ENCODE results near the gene HSPB1.

The HSPB1 gene

DNA sequence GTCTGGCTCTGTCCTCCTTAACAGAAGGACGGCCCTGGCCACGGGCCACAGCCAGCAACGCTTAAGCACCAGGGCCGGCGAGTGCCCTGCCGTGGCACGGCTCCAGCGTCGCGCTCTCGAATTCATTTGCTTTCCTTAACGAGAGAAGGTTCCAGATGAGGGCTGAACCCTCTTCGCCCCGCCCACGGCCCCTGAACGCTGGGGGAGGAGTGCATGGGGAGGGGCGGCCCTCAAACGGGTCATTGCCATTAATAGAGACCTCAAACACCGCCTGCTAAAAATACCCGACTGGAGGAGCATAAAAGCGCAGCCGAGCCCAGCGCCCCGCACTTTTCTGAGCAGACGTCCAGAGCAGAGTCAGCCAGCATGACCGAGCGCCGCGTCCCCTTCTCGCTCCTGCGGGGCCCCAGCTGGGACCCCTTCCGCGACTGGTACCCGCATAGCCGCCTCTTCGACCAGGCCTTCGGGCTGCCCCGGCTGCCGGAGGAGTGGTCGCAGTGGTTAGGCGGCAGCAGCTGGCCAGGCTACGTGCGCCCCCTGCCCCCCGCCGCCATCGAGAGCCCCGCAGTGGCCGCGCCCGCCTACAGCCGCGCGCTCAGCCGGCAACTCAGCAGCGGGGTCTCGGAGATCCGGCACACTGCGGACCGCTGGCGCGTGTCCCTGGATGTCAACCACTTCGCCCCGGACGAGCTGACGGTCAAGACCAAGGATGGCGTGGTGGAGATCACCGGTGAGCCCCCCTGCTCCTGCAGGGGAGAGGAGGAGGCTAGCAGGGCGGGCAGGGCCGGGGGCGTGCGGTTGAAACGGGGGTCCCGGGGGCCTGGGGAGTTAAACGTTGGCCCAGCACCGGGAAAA lies at the start of gene HSPB1:
Gene HSPB1 (plus strand): TSS at position 327 of the 855 bp plus-strand sequence. CDS start 40 bp downstream, at position 367.
- Histone ChIP-seq H3K36me3 (ENCODE audit: insufficient read depth, low read length) (no peaks in the 10 kb centered on the region), H3K4me2 (ENCODE audit: insufficient read depth, low read length) (peak within 1 kb of the TSS; percentile 83), H3K9ac (ENCODE audit: low read depth, low read length) (peak within 1 kb of the TSS; percentile 67), H3K4me3 (ENCODE audit: low read depth in 1 of 2, low read length in 2 of 2) (peak within 1 kb of the TSS; percentile 20 to 64; a peak in 3 of 4 replicates), H3K27me3 (ENCODE audit: insufficient read depth, low read length, poor library complexity) (peaks cover 17% of the 10 kb centered on the region), H4K20me1 (ENCODE audit: insufficient read depth, low read length) (no peaks in the 10 kb centered on the region), H3K4me1 (ENCODE audit: insufficient read depth, low read length) (peaks cover 29% of the 10 kb centered on the region), H2AFZ (ENCODE audit: low read depth, low read length) (peak within 1 kb of the TSS; percentile 87), H3K9me3 (ENCODE audit: insufficient read depth, low read length, severe bottlenecking) (no peaks in the 10 kb centered on the region), H3K27ac (ENCODE audit: low read length) (peak within 1 kb of the TSS; percentile 77), H3K79me2 (ENCODE audit: insufficient read depth, low read length) (no peaks in the 10 kb centered on the region)
- TF ChIP-seq, protein P1, sequence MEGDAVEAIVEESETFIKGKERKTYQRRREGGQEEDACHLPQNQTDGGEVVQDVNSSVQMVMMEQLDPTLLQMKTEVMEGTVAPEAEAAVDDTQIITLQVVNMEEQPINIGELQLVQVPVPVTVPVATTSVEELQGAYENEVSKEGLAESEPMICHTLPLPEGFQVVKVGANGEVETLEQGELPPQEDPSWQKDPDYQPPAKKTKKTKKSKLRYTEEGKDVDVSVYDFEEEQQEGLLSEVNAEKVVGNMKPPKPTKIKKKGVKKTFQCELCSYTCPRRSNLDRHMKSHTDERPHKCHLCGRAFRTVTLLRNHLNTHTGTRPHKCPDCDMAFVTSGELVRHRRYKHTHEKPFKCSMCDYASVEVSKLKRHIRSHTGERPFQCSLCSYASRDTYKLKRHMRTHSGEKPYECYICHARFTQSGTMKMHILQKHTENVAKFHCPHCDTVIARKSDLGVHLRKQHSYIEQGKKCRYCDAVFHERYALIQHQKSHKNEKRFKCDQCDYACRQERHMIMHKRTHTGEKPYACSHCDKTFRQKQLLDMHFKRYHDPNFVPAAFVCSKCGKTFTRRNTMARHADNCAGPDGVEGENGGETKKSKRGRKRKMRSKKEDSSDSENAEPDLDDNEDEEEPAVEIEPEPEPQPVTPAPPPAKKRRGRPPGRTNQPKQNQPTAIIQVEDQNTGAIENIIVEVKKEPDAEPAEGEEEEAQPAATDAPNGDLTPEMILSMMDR (IDR thresholded peaks at IDR 0.05; ENCODE audit: borderline replicate concordance, extremely low read depth, low read length, poor library complexity, severe bottlenecking) = no peak
- TF ChIP-seq EZH2 (IDR thresholded peaks at IDR 0.05; ENCODE audit: borderline replicate concordance, low read depth, low read length, severe bottlenecking) = peak; percentile 86
- ATAC-seq (ENCODE audit: insufficient read depth, low read depth) (no peak), DNase-seq (no peak)

DNA sequence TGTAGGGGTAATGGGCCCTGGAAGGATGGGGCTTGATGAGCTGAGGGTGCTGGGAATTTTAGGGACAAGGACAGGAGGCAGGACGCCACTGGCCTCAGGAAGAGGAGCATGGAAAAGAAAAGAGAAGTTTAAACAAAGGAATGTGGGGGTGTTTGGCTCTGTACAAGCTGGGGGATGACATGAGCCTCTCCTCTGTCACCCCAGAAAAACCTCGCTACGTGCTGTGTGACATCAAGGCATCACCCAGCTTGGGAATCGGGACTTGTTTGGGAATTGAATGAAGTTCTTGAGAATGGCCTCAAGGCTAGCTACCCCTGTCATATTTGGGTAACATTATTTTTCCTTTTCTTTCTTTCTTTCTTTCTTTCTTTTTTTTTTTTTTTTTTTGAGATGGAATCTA lies 47.7 kb upstream of the HSPB1 start:
- Histone ChIP-seq H4K20me1 (ENCODE audit: insufficient read depth, low read length) (no peaks in the 10 kb centered on the region), H3K36me3 (ENCODE audit: insufficient read depth, low read length) (no peaks in the 10 kb centered on the region), H3K27ac (ENCODE audit: low read length) (no peak overlapping the region), H3K4me2 (ENCODE audit: insufficient read depth, low read length) (no peak overlapping the region), H3K79me2 (ENCODE audit: insufficient read depth, low read length) (no peaks in the 10 kb centered on the region), H3K4me1 (ENCODE audit: insufficient read depth, low read length) (no peaks in the 10 kb centered on the region), H2AFZ (ENCODE audit: low read depth, low read length) (no peak overlapping the region), H3K9ac (ENCODE audit: low read depth, low read length) (no peak overlapping the region), H3K4me3 (ENCODE audit: low read depth in 1 of 2, low read length in 2 of 2) (no peak overlapping the region), H3K9me3 (ENCODE audit: insufficient read depth, low read length, severe bottlenecking) (no peaks in the 10 kb centered on the region), H3K27me3 (ENCODE audit: insufficient read depth, low read length, poor library complexity) (no peaks in the 10 kb centered on the region)
- ATAC-seq (ENCODE audit: insufficient read depth, low read depth) (no peak), DNase-seq (no peak)
- no peak for TF ChIP-seq EZH2 (IDR thresholded peaks at IDR 0.05; ENCODE audit: borderline replicate concordance, low read depth, low read length, severe bottlenecking)
- TF ChIP-seq, protein P1 (IDR thresholded peaks at IDR 0.05; ENCODE audit: borderline replicate concordance, extremely low read depth, low read length, poor library complexity, severe bottlenecking) = no peak

DNA sequence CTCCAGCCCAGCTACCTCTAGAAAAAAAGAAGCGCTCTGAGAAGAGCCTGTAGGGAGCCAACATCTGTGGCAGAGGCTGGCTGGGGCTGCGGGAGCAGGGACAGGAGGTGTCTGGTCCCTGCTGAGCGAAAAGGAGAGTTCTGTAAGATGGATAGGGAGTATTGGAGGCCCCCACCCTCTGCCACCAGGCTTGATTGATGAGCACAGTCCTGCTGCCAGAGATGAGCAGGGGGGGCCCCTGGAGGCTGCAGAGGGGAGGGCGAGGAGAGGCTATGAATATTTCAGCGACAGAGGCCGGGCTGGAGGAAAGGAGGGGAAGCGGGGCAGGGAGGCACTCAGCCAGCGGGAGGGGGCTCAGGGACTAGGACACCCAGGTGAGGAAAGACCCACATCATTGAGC lies 44.5 kb upstream of the HSPB1 start:
- H3K9ac ChIP-seq (ENCODE audit: low read depth, low read length) = no peak overlapping the region
- H2AFZ ChIP-seq (ENCODE audit: low read depth, low read length) = no peak overlapping the region
- ATAC-seq (ENCODE audit: insufficient read depth, low read depth) = no peak
- no peak overlapping the region for H3K27ac ChIP-seq (ENCODE audit: low read length)
- H3K4me2 ChIP-seq (ENCODE audit: insufficient read depth, low read length) = no peak overlapping the region
- H3K36me3 ChIP-seq (ENCODE audit: insufficient read depth, low read length) = no peaks in the 10 kb centered on the region
- H4K20me1 ChIP-seq (ENCODE audit: insufficient read depth, low read length) = no peaks in the 10 kb centered on the region
- H3K79me2 ChIP-seq (ENCODE audit: insufficient read depth, low read length) = no peaks in the 10 kb centered on the region
- no peak overlapping the region for H3K4me3 ChIP-seq (ENCODE audit: low read depth in 1 of 2, low read length in 2 of 2)
- TF ChIP-seq, protein P1 (IDR thresholded peaks at IDR 0.05; ENCODE audit: borderline replicate concordance, extremely low read depth, low read length, poor library complexity, severe bottlenecking) = no peak
- TF ChIP-seq EZH2 (IDR thresholded peaks at IDR 0.05; ENCODE audit: borderline replicate concordance, low read depth, low read length, severe bottlenecking) = no peak
- no peaks in the 10 kb centered on the region for H3K27me3 ChIP-seq (ENCODE audit: insufficient read depth, low read length, poor library complexity)
- no peak for DNase-seq
- H3K4me1 ChIP-seq (ENCODE audit: insufficient read depth, low read length) = no peaks in the 10 kb centered on the region
- no peaks in the 10 kb centered on the region for H3K9me3 ChIP-seq (ENCODE audit: insufficient read depth, low read length, severe bottlenecking)

Measured in DND-41 (cell line).